Kidney (tissue), 14 donors: ENCODE results near the gene REV3L. TPM values are rescaled to one million over a fixed set of nuclear protein-coding genes. Genes with fewer than 3 reads are reported as not detected.

Experiments used
- DNase-seq, 5 donors: peaks; one replicate each; pipeline ENCODE4 v3.0.0-alpha.2; 2013 to 2020
- FAIRE-seq: peaks from 2 replicates; lab custom pipeline; 2012; peaks lifted over from hg19 to GRCh38; lab: Jason Lieb, UNC
- H3K27ac ChIP-seq, 2 donors: one replicate each; pipeline ENCODE4 v1.7.0; 2013; ENCODE audit warnings: low read depth in 2 of 2, low read length in 2 of 2, inconsistent platforms in 1 of 2
- H3K27me3 ChIP-seq: one replicate; pipeline ENCODE4 v1.7.1; 2013; ENCODE audit warnings: low read length, inconsistent platforms; ENCODE audit not compliant: control insufficient read depth, insufficient read depth
- H3K36me3 ChIP-seq, 3 donors: one replicate each; pipeline versions ENCODE4 v1.7.0 to v1.7.1; 2013; ENCODE audit warnings: low read length in 3 of 3, control low read depth in 1 of 3, inconsistent platforms in 1 of 3; ENCODE audit not compliant: insufficient read depth in 3 of 3, control insufficient read depth in 2 of 3
- H3K4me1 ChIP-seq, 3 donors: one replicate each; pipeline versions ENCODE4 v1.7.0 to v1.7.1; 2013; ENCODE audit warnings: low read length in 3 of 3, inconsistent platforms in 1 of 3, low read depth in 1 of 3; ENCODE audit not compliant: control insufficient read depth in 2 of 3, insufficient read depth in 2 of 3
- H3K4me3 ChIP-seq, 3 donors: one replicate each; pipeline versions ENCODE4 v1.7.0 to v1.8.1; 2013; ENCODE audit warnings: low read length in 3 of 3, control low read depth in 1 of 3, inconsistent platforms in 1 of 3
- H3K9ac ChIP-seq, 3 donors: one replicate each; pipeline versions ENCODE4 v1.7.0 to v1.7.1; 2013; ENCODE audit warnings: low read length in 3 of 3, control low read depth in 1 of 3, inconsistent platforms in 1 of 3
- H3K9me3 ChIP-seq, 3 donors: one replicate each; pipeline versions ENCODE4 v1.7.0 to v1.7.1; 2013; ENCODE audit warnings: low read length in 3 of 3, control low read depth in 1 of 3, inconsistent platforms in 1 of 3; ENCODE audit not compliant: control insufficient read depth in 2 of 3, insufficient read depth in 1 of 3
- intact Hi-C: fragments of 100-400 bp; cut with DNase I; formaldehyde crosslinking; loops from one replicate; pipeline ENCODE4 v1.11.1; 2022
- polyA plus RNA-seq: library from polyadenylated mRNA; stranded (reverse); fragments of 350-450 nt; fragmentation: Illumina TruSeq; extraction: RNeasy Lipid Tissue Mini Kit (QIAGEN cat#74804); gene quantifications from one replicate; pipeline ENCODE4 v1.2.3, GENCODE V29; 2014; ENCODE audit warnings: low read depth, low replicate concordance; ENCODE audit not compliant: insufficient read depth
- total RNA-seq: library from RNA; stranded (reverse); fragmentation: NEBNext Ultra II Directional; extraction: Animal tissue kit (Norgen Biotek cat#: 25700); gene quantifications from one replicate; pipeline ENCODE4 v1.2.1, GENCODE V29; 2021
- TF ChIP-seq, protein P1 (sequence below): IDR thresholded peaks from 3 replicates; pipeline ENCODE4 v1.5.1; 2012; ENCODE audit warnings: mild to moderate bottlenecking, moderate library complexity, borderline replicate concordance; ENCODE audit not compliant: insufficient read depth; ENCODE audit errors: extremely low read depth
- donor health status: control.
- donor health status: control.
- donor health status: control.
- donor health status: control.
- donor health status: control.
- donor health status: DM: yes; HTN: yes; CAD: no.
- donor health status: Normal renal cell carcinoma (clear cell type).

The REV3L gene
- total and polyA plus RNA-seq, 2 donors from 2014 or later, result 4.4 to 30.0 TPM

DNA sequence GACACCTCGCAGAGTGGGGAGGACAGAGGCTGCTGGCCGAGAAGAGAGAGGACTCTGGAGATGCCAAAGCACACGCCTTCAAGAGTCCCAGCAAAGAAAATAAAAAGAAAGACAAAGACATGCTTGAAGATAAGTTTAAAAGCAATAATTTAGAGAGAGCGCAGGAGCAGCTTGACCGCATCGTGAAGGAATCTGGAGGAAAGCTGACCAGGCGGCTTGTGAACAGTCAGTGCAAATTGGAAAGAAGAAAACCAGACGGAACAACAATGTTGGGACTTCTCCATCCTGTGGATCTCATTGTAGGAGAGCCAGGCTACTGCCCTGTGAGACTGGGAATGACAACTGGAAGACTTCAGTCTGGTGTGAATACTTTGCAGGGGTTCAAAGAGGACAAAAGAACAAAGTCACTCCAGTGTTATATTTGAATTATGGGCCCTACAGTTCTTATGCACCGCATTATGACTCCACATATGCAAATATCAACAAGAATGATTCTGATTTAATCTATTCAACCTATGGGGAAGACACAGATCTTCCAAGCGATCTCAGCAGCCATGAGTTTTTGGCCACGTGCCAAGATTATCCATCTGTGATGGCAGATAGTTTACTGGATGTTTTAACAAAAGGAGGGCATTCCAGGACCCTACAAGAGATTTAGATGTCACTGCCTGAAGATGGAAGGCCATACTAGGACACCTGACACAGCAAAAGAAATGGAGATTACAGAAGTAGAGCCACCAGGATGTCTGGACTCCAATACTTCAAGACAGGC lies 52.2 kb downstream of the REV3L start:
- FAIRE-seq (no peak), DNase-seq (no peak)
- H3K9me3 ChIP-seq, result peaks cover 0 to 2% (median 0%) of the 10 kb centered on the region in 3 donors
- H3K4me3 ChIP-seq, result no peak overlapping the region
- H3K9ac ChIP-seq, result no peak overlapping the region
- H3K4me1 ChIP-seq, result no peaks in the 10 kb centered on the region
- H3K27me3 ChIP-seq, result no peaks in the 10 kb centered on the region
- H3K36me3 ChIP-seq, result no peaks in the 10 kb centered on the region
- TF ChIP-seq, protein P1, sequence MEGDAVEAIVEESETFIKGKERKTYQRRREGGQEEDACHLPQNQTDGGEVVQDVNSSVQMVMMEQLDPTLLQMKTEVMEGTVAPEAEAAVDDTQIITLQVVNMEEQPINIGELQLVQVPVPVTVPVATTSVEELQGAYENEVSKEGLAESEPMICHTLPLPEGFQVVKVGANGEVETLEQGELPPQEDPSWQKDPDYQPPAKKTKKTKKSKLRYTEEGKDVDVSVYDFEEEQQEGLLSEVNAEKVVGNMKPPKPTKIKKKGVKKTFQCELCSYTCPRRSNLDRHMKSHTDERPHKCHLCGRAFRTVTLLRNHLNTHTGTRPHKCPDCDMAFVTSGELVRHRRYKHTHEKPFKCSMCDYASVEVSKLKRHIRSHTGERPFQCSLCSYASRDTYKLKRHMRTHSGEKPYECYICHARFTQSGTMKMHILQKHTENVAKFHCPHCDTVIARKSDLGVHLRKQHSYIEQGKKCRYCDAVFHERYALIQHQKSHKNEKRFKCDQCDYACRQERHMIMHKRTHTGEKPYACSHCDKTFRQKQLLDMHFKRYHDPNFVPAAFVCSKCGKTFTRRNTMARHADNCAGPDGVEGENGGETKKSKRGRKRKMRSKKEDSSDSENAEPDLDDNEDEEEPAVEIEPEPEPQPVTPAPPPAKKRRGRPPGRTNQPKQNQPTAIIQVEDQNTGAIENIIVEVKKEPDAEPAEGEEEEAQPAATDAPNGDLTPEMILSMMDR, result no peak
- intact Hi-C loops, result no loop called here
- no peak overlapping the region for H3K27ac ChIP-seq

DNA sequence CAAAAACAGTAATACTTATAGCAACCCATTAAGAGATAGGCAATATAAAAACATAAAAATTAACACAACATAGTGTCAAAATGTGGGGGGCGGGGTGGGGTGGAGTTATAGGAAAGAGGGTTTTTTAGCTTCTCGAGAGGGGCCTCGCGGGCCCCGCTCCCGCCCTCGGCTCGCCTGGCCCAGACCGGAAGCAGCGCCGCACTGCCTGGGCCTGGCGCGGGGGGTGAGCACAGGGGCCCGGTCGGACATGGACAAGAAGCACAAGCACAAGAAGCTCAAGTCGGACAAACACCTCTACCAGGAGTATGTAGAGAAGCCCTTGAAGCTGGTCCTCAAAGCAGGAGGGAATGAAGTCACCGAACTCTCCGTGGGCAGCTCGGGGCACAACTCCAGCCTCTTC lies 53.4 kb downstream of the REV3L start:
- no peak overlapping the region for H3K9ac ChIP-seq
- H3K27me3 ChIP-seq, result no peaks in the 10 kb centered on the region
- H3K4me3 ChIP-seq, result no peak overlapping the region
- peaks cover 0 to under 1% (median 0%) of the 10 kb centered on the region in 3 donors for H3K4me1 ChIP-seq
- TF ChIP-seq, protein P1, result no peak
- H3K36me3 ChIP-seq, result no peaks in the 10 kb centered on the region
- no peaks in the 10 kb centered on the region for H3K9me3 ChIP-seq
- H3K27ac ChIP-seq, result no peak overlapping the region
- intact Hi-C loops, result no loop called here
- no peak for FAIRE-seq
- no peak for DNase-seq

DNA sequence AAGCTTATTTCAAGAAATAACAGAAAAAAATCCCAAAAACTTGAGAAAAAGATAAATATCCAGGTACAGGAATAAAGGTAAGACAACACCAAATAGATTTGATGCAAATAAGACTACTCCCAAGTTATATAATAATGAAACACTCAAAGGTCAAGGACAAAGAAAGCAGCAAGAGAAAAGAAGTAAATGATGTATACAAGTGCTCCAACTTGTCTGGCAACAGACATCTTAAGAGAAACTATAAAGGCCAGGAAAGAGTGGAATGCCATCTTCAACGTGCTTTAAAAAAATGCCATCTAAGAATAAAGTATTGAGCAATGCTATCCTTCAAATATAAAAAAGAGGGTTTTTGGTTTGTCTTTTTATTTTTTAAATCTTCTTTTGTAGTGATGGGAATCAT lies 54.2 kb downstream of the REV3L start:
- Histone ChIP-seq H3K27ac (no peak overlapping the region), H3K9me3 (no peaks in the 10 kb centered on the region), H3K4me1 (peaks cover 0 to 5% (median 0%) of the 10 kb centered on the region in 3 donors), H3K4me3 (no peak overlapping the region), H3K27me3 (no peaks in the 10 kb centered on the region), H3K9ac (no peak overlapping the region), H3K36me3 (no peaks in the 10 kb centered on the region)
- DNase-seq, result no peak
- TF ChIP-seq, protein P1, result no peak
- intact Hi-C loops, result no loop called here
- no peak for FAIRE-seq
